Skeletal muscle satellite cell (primary cell): ENCODE results near the gene PAX9.

ENCODE experiments used
- H3K27me3 ChIP-seq: 2 replicates; pipeline ENCODE4 v1.7.0; 2013; ENCODE audit warnings: low read length; ENCODE audit not compliant: control insufficient read depth, insufficient read depth
- H3K36me3 ChIP-seq: 2 replicates; pipeline ENCODE4 v1.7.0; 2013; ENCODE audit warnings: mild to moderate bottlenecking, control low read depth, low read length; ENCODE audit not compliant: insufficient read depth
- H3K4me1 ChIP-seq: 2 replicates; pipeline ENCODE4 v1.7.0; 2013; ENCODE audit warnings: low read length; ENCODE audit not compliant: control insufficient read depth, insufficient read depth
- H3K4me2 ChIP-seq: 2 replicates; pipeline ENCODE4 v1.7.0; 2013; ENCODE audit warnings: mild to moderate bottlenecking, low read length
- H3K4me3 ChIP-seq: 2 replicates; pipeline ENCODE4 v1.7.0; 2013; ENCODE audit warnings: low read length
- H3K9ac ChIP-seq: 2 replicates; pipeline ENCODE4 v1.7.0; 2013; ENCODE audit warnings: mild to moderate bottlenecking, low read depth, low read length, moderate library complexity
- H3K9me3 ChIP-seq: replicated peaks from 2 replicates; pipeline ENCODE4 v1.7.0; 2013; ENCODE audit warnings: mild to moderate bottlenecking, control low read depth, low read length

The PAX9 gene

GRCh38 chr14:36647417-36647823 lies 14.2 kb upstream of the PAX9 start:
- peaks cover 89% of the 10 kb centered on the region for H3K27me3 ChIP-seq
- H3K9ac ChIP-seq, result peak overlapping the region; percentile 66
- peak overlapping the region; percentile 97 for H3K4me2 ChIP-seq
- H3K4me3 ChIP-seq, result peak overlapping the region; percentile 69
- no peaks in the 10 kb centered on the region for H3K9me3 ChIP-seq
- peaks cover 19% of the 10 kb centered on the region for H3K4me1 ChIP-seq
- no peaks in the 10 kb centered on the region for H3K36me3 ChIP-seq

DNA sequence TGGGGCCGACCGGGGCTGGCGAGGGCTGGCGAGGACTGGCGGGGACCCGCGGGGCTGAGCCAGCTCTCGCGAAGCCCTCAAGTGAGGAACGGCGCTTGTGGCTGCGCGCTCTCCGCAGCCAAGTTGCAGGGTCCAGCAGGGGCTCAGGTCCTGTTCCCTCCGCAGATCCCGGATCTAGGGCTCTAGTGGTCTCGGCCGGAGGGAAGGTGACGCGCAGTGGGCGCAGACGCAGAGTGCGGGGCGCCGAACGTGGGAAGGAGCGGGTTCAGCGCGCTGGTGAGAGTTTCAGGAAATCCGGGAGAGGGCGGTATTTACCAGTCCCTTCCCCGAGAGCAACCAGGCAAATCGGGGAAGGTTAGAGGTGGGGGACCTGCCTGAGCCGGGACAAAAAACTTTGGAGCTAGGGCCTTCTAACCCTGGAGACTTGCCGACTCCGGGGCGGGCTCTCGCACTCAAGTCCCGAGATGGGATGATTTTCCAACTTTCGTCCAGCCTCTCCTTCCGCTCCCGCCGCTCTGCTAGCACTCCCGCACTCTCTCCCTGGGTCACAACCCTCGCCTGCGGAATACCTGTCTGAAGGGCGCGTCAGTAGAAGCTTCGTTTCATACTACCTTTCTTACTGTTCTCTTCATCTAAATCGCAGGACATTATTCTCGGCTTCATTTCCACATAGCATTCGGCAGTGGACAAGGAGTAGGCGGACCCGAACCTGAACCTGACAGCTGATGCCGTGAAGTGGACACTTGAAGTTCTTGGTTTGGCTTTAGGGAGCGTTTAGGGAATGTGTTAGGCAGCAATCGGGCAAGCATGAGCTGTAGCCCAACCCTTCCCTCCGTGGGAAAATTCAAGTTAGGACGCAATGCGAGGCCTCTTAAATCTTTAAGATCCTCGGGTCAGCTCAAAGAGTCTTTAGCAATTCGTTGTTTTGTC lies 13.6 kb upstream of the PAX9 start:
- no peaks in the 10 kb centered on the region for H3K36me3 ChIP-seq
- peak overlapping the region; percentile 69 for H3K4me3 ChIP-seq
- peak overlapping the region; percentile 66 for H3K9ac ChIP-seq
- H3K9me3 ChIP-seq, result no peaks in the 10 kb centered on the region
- peak overlapping the region; percentile 97 for H3K4me2 ChIP-seq
- peaks cover 19% of the 10 kb centered on the region for H3K4me1 ChIP-seq
- peaks cover 93% of the 10 kb centered on the region for H3K27me3 ChIP-seq

- Histone ChIP-seq H3K9ac (no peak overlapping the region), H3K9me3 (no peaks in the 10 kb centered on the region), H3K27me3 (peaks cover 100% of the 10 kb centered on the region), H3K4me1 (peaks cover 19% of the 10 kb centered on the region), H3K36me3 (no peaks in the 10 kb centered on the region), H3K4me2 (no peak overlapping the region), H3K4me3 (no peak overlapping the region)
Measured at GRCh38 chr14:36649872-36650650, 11.6 kb upstream of the PAX9 start.

- no peak overlapping the region for H3K4me3 ChIP-seq
- H3K4me2 ChIP-seq, result no peak overlapping the region
- no peak overlapping the region for H3K9ac ChIP-seq
- H3K27me3 ChIP-seq, result peaks cover 100% of the 10 kb centered on the region
- H3K36me3 ChIP-seq, result no peaks in the 10 kb centered on the region
- peaks cover 30% of the 10 kb centered on the region for H3K4me1 ChIP-seq
- H3K9me3 ChIP-seq, result no peaks in the 10 kb centered on the region
Measured at GRCh38 chr14:36652542-36653201, 9.0 kb upstream of the PAX9 start.

DNA sequence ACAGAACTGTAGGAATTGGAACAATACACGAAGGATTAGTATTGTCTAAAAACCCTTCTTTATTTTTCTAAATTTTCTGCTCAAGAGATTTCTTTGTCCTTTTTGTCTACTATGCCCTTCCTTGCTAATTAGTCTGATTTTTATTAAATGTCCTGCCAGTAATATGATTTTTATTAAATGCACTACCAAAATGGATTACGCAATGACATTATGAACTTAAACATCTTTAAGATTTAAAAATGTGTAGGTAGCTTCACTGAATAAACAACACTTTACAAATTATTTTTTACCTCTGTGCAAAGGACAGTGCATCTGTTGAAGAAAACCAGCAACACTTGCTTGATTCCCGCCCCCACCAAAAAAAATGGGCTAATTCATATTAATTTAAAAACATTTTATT lies 8.2 kb upstream of the PAX9 start:
- peaks cover 100% of the 10 kb centered on the region for H3K27me3 ChIP-seq
- no peaks in the 10 kb centered on the region for H3K36me3 ChIP-seq
- no peak overlapping the region for H3K4me2 ChIP-seq
- no peak overlapping the region for H3K4me3 ChIP-seq
- no peak overlapping the region for H3K9ac ChIP-seq
- H3K9me3 ChIP-seq, result no peaks in the 10 kb centered on the region
- H3K4me1 ChIP-seq, result peaks cover 26% of the 10 kb centered on the region

DNA sequence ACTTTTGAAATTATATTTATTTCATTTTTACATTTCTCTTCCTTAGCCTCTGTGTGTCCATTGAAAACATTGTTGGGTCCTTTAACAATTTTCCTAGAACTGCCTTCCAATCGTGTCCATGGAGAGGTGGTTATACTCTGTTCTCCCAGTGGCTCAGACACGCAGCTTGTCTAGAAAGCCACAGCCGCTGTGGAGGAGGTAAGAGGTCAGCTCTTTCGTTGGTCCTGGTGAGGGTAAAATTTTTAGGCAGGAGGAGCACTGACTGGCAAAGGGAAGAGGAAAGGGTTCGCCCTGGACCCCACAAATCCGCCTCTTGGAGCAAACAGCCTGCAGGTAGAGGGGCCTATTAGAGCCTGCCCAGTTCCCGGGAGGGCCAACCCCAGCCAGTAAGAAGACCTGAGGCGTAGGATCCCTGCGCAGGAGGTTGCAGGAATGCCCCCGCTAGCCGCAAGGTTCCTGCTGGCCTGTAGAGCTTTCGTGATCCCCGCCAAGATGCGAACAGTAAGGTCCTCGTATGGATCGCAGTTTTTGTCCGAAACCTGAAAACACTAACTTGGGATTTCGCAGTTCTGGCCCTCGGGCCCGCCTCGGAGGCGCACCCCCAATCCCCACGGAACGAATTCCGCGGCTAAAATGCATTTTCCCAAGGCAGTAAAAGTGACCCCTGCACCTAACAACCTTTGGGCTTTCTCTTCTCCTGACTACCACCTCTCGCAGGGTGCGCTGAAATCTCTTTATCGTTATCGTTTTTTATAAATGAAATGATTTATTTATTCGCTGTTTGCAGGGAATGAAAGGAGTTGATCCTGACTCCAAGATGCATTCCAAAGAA lies 7.5 kb upstream of the PAX9 start:
- H3K27me3 ChIP-seq, result peaks cover 100% of the 10 kb centered on the region
- H3K9ac ChIP-seq, result no peak overlapping the region
- no peaks in the 10 kb centered on the region for H3K36me3 ChIP-seq
- H3K4me1 ChIP-seq, result peaks cover 25% of the 10 kb centered on the region
- no peak overlapping the region for H3K4me2 ChIP-seq
- H3K4me3 ChIP-seq, result no peak overlapping the region
- no peaks in the 10 kb centered on the region for H3K9me3 ChIP-seq

DNA sequence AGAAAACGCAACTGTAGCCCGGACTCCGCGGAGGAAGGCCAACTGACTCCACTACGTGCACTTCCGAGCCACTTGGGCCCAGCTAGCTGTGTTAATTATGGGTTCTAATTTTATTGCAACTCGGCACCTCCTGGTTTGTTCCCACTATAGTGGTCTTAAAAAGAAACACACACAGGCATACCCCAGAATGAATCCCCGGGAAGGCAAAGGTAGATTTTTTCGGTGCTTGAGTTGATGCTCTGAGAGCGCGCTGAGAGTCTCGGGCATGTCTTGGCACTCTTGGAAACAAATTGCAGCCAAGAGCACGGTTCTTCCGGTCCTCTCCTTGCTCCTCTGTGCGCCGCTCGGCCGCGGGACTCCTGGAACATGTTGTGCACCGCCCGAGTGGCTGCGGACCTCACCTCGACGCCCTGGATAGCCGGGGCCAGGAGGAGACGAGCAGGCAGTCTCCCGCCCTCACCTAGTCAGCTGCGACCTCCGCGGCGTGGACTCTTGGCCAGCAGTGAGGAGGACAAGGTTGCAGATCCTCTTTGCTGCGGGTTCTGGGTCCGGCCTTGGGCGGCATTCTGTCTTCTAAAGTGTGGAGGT lies 6.8 kb upstream of the PAX9 start:
- H3K4me1 ChIP-seq, result peaks cover 25% of the 10 kb centered on the region
- H3K9ac ChIP-seq, result no peak overlapping the region
- H3K9me3 ChIP-seq, result no peaks in the 10 kb centered on the region
- no peaks in the 10 kb centered on the region for H3K36me3 ChIP-seq
- H3K27me3 ChIP-seq, result peaks cover 100% of the 10 kb centered on the region
- H3K4me2 ChIP-seq, result peak overlapping the region; percentile 14
- H3K4me3 ChIP-seq, result no peak overlapping the region

DNA sequence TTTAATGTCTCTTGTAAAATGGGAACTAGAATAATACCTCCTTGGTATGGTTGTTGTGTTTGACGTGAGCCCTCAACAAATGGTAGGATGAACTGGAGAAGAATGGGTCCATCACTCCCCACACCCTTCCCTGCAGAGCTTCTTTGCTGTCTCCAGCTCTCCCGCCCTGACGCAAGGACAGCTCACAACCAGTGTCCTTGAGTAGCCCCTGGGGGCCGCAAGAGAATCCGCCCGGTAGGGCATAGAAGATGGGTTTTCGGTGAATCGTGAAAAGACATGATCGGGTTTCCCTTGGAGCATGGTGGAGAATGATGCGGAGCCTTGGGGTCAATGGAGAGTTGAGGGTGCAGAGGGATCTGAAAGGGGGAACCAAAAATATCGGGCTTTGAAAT lies 6.1 kb upstream of the PAX9 start:
- Histone ChIP-seq H3K4me1 (peaks cover 25% of the 10 kb centered on the region), H3K9me3 (no peaks in the 10 kb centered on the region), H3K4me2 (peak overlapping the region; percentile 81), H3K4me3 (no peak overlapping the region), H3K9ac (no peak overlapping the region), H3K27me3 (peaks cover 100% of the 10 kb centered on the region), H3K36me3 (no peaks in the 10 kb centered on the region)

GRCh38 chr14:36655963-36656686 lies 5.5 kb upstream of the PAX9 start:
- H3K4me1 ChIP-seq, result peaks cover 26% of the 10 kb centered on the region
- no peaks in the 10 kb centered on the region for H3K9me3 ChIP-seq
- peaks cover 100% of the 10 kb centered on the region for H3K27me3 ChIP-seq
- H3K9ac ChIP-seq, result no peak overlapping the region
- H3K4me2 ChIP-seq, result peak overlapping the region; percentile 81
- no peaks in the 10 kb centered on the region for H3K36me3 ChIP-seq
- peak overlapping the region; percentile 53 for H3K4me3 ChIP-seq
